ENCODE measurements around the gene VANGL1. TPM values are rescaled to one million over a fixed set of nuclear protein-coding genes. Genes with fewer than 3 reads are reported as not detected.

Gene VANGL1
- total and polyA plus RNA-seq, 4 donors: 2.5 to 6.8 (median 3.5) TPM

GRCh38 chr1:115666702-115667101 is 24.9 kb downstream of the VANGL1 start:
- TF ChIP-seq NR2F2 (IDR thresholded peaks at IDR 0.05) (no peak), HNF4G (IDR thresholded peaks at IDR 0.05) (no peak), RAD21 (IDR thresholded peaks at IDR 0.05) (no peak), EGR1 (IDR thresholded peaks at IDR 0.05; ENCODE audit: low read depth in 2 of 2) (no peak), FOXA2 (IDR thresholded peaks at IDR 0.05) (no peak), SP1 (IDR thresholded peaks at IDR 0.05) (no peak), TAF1 (conservative IDR thresholded peaks at IDR 0.05) (no peak), GABPA (IDR thresholded peaks at IDR 0.05 in 1 of 2, conservative IDR thresholded peaks at IDR 0.05 in 1 of 2) (no peak), YY1 (IDR thresholded peaks at IDR 0.05) (no peak), HNF4A (conservative IDR thresholded peaks at IDR 0.05) (no peak), RXRA (IDR thresholded peaks at IDR 0.05) (no peak), MAX (IDR thresholded peaks at IDR 0.05) (no peak), FOXA1 (IDR thresholded peaks at IDR 0.05) (no peak)
- TF ChIP-seq, protein P1, sequence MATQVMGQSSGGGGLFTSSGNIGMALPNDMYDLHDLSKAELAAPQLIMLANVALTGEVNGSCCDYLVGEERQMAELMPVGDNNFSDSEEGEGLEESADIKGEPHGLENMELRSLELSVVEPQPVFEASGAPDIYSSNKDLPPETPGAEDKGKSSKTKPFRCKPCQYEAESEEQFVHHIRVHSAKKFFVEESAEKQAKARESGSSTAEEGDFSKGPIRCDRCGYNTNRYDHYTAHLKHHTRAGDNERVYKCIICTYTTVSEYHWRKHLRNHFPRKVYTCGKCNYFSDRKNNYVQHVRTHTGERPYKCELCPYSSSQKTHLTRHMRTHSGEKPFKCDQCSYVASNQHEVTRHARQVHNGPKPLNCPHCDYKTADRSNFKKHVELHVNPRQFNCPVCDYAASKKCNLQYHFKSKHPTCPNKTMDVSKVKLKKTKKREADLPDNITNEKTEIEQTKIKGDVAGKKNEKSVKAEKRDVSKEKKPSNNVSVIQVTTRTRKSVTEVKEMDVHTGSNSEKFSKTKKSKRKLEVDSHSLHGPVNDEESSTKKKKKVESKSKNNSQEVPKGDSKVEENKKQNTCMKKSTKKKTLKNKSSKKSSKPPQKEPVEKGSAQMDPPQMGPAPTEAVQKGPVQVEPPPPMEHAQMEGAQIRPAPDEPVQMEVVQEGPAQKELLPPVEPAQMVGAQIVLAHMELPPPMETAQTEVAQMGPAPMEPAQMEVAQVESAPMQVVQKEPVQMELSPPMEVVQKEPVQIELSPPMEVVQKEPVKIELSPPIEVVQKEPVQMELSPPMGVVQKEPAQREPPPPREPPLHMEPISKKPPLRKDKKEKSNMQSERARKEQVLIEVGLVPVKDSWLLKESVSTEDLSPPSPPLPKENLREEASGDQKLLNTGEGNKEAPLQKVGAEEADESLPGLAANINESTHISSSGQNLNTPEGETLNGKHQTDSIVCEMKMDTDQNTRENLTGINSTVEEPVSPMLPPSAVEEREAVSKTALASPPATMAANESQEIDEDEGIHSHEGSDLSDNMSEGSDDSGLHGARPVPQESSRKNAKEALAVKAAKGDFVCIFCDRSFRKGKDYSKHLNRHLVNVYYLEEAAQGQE (IDR thresholded peaks at IDR 0.05): no peak
- TF ChIP-seq, protein P2, sequence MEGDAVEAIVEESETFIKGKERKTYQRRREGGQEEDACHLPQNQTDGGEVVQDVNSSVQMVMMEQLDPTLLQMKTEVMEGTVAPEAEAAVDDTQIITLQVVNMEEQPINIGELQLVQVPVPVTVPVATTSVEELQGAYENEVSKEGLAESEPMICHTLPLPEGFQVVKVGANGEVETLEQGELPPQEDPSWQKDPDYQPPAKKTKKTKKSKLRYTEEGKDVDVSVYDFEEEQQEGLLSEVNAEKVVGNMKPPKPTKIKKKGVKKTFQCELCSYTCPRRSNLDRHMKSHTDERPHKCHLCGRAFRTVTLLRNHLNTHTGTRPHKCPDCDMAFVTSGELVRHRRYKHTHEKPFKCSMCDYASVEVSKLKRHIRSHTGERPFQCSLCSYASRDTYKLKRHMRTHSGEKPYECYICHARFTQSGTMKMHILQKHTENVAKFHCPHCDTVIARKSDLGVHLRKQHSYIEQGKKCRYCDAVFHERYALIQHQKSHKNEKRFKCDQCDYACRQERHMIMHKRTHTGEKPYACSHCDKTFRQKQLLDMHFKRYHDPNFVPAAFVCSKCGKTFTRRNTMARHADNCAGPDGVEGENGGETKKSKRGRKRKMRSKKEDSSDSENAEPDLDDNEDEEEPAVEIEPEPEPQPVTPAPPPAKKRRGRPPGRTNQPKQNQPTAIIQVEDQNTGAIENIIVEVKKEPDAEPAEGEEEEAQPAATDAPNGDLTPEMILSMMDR (IDR thresholded peaks at IDR 0.05; ENCODE audit: low read depth, low read length, missing input control): no peak
- no peaks in the 10 kb centered on the region for H3K27me3 ChIP-seq (ENCODE audit: control insufficient read depth in 4 of 4, insufficient read depth in 4 of 4, low read length in 3 of 4)
- DNase-seq (ENCODE audit: low spot score): no peak
- no peak overlapping the region for H3K27ac ChIP-seq (ENCODE audit: low read depth in 1 of 2, low read length in 2 of 2)
- H3K4me1 ChIP-seq (ENCODE audit: control insufficient read depth in 4 of 4, insufficient read depth in 4 of 4, low read length in 3 of 4): no peaks in the 10 kb centered on the region
- H3K36me3 ChIP-seq (ENCODE audit: control insufficient read depth in 4 of 4, insufficient read depth in 3 of 4, low read depth in 1 of 4, low read length in 3 of 4): peaks cover 0 to 29% (median 19%) of the 10 kb centered on the region in 4 donors
- H3K9me3 ChIP-seq (ENCODE audit: control insufficient read depth in 4 of 4, low read length in 3 of 4): no peaks in the 10 kb centered on the region
- H3K9ac ChIP-seq (ENCODE audit: low read depth in 1 of 2, low read length in 2 of 2): no peak overlapping the region
- H3K4me3 ChIP-seq (ENCODE audit: low read depth in 1 of 3, low read length in 3 of 3): no peak overlapping the region
- 85% methylated on average over 4 of the region's 4 CpGs for WGBS

- TF ChIP-seq JUND (IDR thresholded peaks at IDR 0.05): no peak
- no peak for TF ChIP-seq FOXA2 (IDR thresholded peaks at IDR 0.05)
- no peak for TF ChIP-seq FOXA1 (IDR thresholded peaks at IDR 0.05)
- no peak for TF ChIP-seq GABPA (IDR thresholded peaks at IDR 0.05 in 1 of 2, conservative IDR thresholded peaks at IDR 0.05 in 1 of 2)
- TF ChIP-seq YY1 (IDR thresholded peaks at IDR 0.05): no peak
- no peak for TF ChIP-seq TAF1 (conservative IDR thresholded peaks at IDR 0.05)
- no peak for TF ChIP-seq ATF3 (IDR thresholded peaks at IDR 0.05)
- Histone ChIP-seq H3K9ac (ENCODE audit: low read depth in 1 of 2, low read length in 2 of 2) (no peak overlapping the region), H3K9me3 (ENCODE audit: control insufficient read depth in 4 of 4, low read length in 3 of 4) (no peaks in the 10 kb centered on the region), H3K36me3 (ENCODE audit: control insufficient read depth in 4 of 4, insufficient read depth in 3 of 4, low read depth in 1 of 4, low read length in 3 of 4) (peaks cover 0 to 23% (median 15%) of the 10 kb centered on the region in 4 donors), H3K4me1 (ENCODE audit: control insufficient read depth in 4 of 4, insufficient read depth in 4 of 4, low read length in 3 of 4) (no peaks in the 10 kb centered on the region), H3K27ac (ENCODE audit: low read depth in 1 of 2, low read length in 2 of 2) (no peak overlapping the region), H3K27me3 (ENCODE audit: control insufficient read depth in 4 of 4, insufficient read depth in 4 of 4, low read length in 3 of 4) (no peaks in the 10 kb centered on the region), H3K4me3 (ENCODE audit: low read depth in 1 of 3, low read length in 3 of 3) (no peak overlapping the region)
- DNase-seq (ENCODE audit: low spot score): no peak
- WGBS: 95% methylated on average over 1 of the region's 1 CpG
Observed at GRCh38 chr1:115668579-115668978, 26.8 kb downstream of the VANGL1 start.

All from liver (tissue), 9 donors.